ENCODE data around the gene GYG2.
"Not testable (repeated sequence)": the region's sequence is repeated elsewhere in the genome, so short reads cannot be mapped to it uniquely, and the experiment has no call there.

GYG2 gene

GRCh38 chrX:2828344-2828958 lies at the start of gene GYG2:
TSS of gene GYG2 (plus strand) at chrX:2828930. CDS start at chrX:2830189, 1,259 bp downstream.
- no peak for DNase-seq (ENCODE audit: low read depth in 2 of 2)

GRCh38 chrX:2780472-2781225 lies 48.1 kb upstream of the GYG2 start:
- not testable (repeated sequence) for DNase-seq (ENCODE audit: low read depth in 2 of 2)

DNA sequence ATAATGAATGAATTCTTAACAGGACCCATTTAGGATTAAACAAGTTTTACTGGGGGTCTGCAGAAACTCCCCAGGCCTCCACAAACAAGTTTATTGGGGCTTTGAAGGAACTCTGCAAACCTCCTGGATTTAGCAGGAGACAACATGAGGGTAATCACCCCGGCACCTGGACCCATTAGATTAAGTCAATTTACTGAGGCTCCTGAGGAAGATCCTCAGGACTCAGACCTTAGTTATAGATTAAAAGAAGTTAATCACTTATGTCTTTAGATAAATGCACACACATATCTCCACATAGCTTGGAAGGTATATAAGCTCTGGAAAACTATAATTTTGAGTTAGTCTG lies 47.5 kb upstream of the GYG2 start:
- DNase-seq (ENCODE audit: low read depth in 2 of 2) = no peak

DNA sequence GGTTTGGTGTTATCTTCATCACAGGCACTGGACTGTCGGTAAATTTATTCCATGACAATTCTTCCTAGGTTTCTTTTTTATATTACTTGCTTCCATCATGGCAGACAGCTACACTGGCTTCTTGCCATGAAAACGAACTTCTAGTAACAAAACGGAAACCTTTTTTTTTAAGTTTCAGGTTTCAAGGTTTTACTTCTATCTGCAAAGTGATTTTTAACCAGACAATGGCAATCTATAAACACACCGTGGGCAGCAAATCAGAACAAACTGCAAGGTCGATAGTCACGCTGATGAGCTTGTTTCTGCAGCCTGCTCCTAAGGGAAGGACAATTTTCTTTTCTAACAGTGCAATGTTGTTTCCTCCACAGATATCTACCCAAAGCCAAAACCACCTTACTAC lies 47.0 kb upstream of the GYG2 start:
- no peak for DNase-seq (ENCODE audit: low read depth in 2 of 2)

GRCh38 chrX:2782171-2782570 lies 46.6 kb upstream of the GYG2 start:
- no peak for DNase-seq (ENCODE audit: low read depth in 2 of 2)

- no peak for DNase-seq (ENCODE audit: low read depth in 2 of 2)
Measured at GRCh38 chrX:2782778-2783177, 46.0 kb upstream of the GYG2 start.

GRCh38 chrX:2784026-2784425 lies 44.7 kb upstream of the GYG2 start:
- no peak for DNase-seq (ENCODE audit: low read depth in 2 of 2)

- DNase-seq (ENCODE audit: low read depth in 2 of 2) = no peak
Measured at GRCh38 chrX:2785538-2785937, 43.2 kb upstream of the GYG2 start.

GRCh38 chrX:2788980-2789379 lies 39.8 kb upstream of the GYG2 start:
- DNase-seq (ENCODE audit: low read depth in 2 of 2) = no peak

GRCh38 chrX:2789569-2789968 lies 39.2 kb upstream of the GYG2 start:
- no peak for DNase-seq (ENCODE audit: low read depth in 2 of 2)

DNA sequence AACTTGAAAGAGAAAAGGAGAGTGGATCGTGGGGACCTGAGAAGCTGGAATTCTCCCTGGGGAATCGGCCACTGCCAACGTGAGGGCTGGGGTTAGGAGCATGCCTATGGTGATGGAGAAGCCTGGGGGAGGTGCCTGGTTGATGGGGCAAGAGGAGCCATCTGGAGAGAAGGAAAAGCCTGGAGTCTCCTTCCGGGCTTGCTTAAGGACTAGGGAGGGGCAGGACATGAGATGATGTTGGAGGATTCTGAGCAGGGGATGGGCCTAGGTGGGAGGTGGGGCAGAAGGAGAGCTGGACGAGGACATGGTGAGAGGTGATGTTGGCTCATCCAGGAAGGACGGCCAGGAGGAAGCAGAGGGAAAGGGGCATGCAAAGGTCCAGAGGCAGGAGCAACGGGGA lies 35.0 kb upstream of the GYG2 start:
- DNase-seq (ENCODE audit: low read depth in 2 of 2) = no peak

- no peak for DNase-seq (ENCODE audit: low read depth in 2 of 2)
Measured at GRCh38 chrX:2794336-2794735, 34.4 kb upstream of the GYG2 start.

- DNase-seq (ENCODE audit: low read depth in 2 of 2) = not testable (repeated sequence)
Measured at GRCh38 chrX:2796808-2797207, 31.9 kb upstream of the GYG2 start.

- DNase-seq (ENCODE audit: low read depth in 2 of 2) = no peak
Measured at GRCh38 chrX:2799369-2799768, 29.4 kb upstream of the GYG2 start.

- DNase-seq (ENCODE audit: low read depth in 2 of 2) = not testable (repeated sequence)
Measured at GRCh38 chrX:2799980-2800379, 28.8 kb upstream of the GYG2 start.

DNA sequence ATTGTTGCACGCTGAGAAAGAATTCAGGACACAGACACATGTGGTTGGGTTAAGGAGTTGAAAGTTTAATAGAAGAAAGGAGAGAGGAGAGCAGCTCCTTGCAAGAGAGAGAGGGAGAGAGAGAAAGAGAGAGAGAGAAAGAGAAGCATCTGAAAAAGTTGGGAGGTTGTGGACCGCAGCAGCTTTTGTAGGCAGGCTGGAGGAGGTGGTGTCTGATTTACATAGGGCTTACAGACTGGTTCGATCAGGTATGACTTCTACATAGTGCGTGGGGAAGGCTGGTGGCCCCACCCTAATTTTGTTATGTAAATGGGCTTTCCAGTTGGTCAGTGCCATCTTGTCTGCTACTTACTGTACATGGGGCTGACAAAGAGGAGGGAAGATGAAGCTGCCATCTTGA lies 27.5 kb upstream of the GYG2 start:
- no peak for DNase-seq (ENCODE audit: low read depth in 2 of 2)

- DNase-seq (ENCODE audit: low read depth in 2 of 2) = not testable (repeated sequence)
Measured at GRCh38 chrX:2802376-2803090, 26.2 kb upstream of the GYG2 start.

- DNase-seq (ENCODE audit: low read depth in 2 of 2) = not testable (repeated sequence)
Measured at GRCh38 chrX:2803486-2803885, 25.2 kb upstream of the GYG2 start.

GRCh38 chrX:2804106-2804843 lies 24.5 kb upstream of the GYG2 start:
- DNase-seq (ENCODE audit: low read depth in 2 of 2) = not testable (repeated sequence)

GRCh38 chrX:2804858-2805257 lies 23.9 kb upstream of the GYG2 start:
- not testable (repeated sequence) for DNase-seq (ENCODE audit: low read depth in 2 of 2)

- no peak for DNase-seq (ENCODE audit: low read depth in 2 of 2)
Measured at GRCh38 chrX:2811271-2811670, 17.5 kb upstream of the GYG2 start.
